ENCODE results near the gene SZRD1.

The SZRD1 gene

GRCh38 chr1:16440131-16440469 lies 73.1 kb downstream of the SZRD1 start:
- DNase-seq (ENCODE audit: low read depth in 2 of 2): no peak

DNA sequence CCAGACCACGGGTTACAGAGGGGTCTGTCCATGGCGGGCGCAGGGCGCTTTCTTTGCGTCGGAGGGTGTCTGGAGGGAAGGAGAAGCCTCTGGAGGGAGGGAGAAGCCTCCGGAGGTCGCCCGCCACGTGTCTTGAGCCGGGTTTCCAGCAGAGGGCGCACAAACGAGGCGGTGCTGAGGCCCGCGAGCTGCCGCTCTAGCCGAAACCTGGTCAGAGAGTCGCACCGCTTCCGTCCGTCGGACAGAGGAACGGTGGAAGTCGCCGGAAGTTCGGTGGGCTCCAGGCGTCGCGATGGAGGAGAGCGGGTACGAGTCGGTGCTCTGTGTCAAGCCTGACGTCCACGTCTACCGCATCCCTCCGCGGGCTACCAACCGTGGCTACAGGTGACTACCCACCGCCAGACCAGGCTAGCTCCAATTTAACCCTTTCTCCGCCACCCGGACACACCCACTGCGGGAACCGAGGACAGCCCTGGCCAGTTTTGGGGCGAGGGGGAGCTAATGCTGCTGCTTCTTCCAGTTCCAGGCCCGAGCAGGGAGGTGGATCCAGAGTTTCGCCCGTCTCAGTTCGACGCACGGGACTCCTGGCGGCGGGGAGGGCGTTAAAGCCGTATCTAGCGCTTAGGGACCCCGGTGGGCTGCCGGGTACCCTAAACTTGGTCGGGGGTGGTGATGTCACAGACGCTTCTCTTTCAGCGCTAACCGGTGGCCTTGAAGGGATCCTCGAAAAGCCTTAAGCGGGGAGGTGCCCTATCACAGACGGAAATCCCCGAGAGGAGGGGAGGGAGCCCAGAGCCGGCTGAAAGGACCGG lies 73.6 kb downstream of the SZRD1 start, which contains the start of gene NECAP2:
Gene NECAP2, plus strand, starts transcription at position 255 of the 812 bp plus-strand sequence. Its CDS starts 38 bp downstream, at position 293.
- DNase-seq (ENCODE audit: low read depth in 2 of 2): peak; percentile 77 to 78

DNA sequence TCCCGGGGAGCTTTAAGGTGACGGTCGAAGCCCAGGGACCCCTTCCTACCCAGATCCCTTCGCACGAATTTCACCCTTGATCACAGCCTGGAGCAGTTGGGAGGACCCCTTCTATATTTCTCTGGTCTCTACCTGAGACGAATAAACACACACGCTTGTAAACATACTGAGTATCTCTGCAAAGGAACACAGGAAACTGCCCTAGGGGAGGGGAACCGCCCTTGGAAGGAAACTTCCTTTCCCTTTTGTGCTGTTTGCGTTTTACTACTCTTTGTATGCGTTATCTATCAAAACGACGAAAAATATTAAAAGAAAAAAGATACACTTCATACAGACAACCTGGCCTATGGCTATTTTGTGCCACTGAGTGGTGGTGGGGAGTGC lies 74.2 kb downstream of the SZRD1 start:
- no peak for DNase-seq (ENCODE audit: low read depth in 2 of 2)

DNA sequence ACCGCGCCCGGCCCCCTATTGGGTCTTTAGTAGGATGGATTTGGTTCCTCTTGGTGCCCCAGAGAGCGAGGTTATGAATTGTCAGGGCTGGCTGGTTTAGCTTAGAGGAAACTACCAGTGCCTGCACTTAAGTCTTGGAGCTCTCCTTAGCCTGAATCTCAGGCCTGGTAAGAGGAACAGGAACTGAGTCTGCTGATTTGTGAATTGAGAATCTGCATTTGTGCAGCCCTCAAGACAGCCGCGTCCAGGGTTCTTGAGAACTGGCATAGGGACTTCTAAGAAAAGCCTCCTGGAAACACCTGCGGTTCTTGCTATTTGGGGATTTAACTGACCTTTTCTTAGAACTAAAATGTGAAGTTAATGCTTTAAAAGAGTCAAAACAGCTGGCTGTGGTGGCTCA lies 75.2 kb downstream of the SZRD1 start:
- DNase-seq (ENCODE audit: low read depth in 2 of 2): no peak

DNA sequence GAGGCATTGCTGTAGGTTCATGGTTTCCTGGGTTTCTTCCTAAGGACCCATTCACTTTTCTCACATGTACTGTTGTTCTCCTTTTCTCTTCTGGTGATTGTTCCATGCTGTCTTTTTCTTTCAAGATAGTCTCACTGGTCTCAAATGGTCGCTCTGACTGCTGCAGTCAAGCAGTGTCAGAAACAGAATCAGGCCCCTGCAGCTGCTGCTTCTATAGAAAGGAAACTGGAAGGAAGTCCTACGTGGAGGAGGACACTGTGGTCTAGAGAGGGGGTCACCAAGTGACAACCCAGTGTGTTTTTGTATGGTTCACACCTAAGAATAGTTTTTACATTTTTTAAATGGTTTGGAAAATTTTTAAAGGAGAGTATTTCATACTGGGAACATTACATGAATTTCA lies 75.9 kb downstream of the SZRD1 start:
- no peak for DNase-seq (ENCODE audit: low read depth in 2 of 2)

- DNase-seq (ENCODE audit: low read depth in 2 of 2): no peak
Observed at GRCh38 chr1:16443975-16444770, 77.1 kb downstream of the SZRD1 start.

DNA sequence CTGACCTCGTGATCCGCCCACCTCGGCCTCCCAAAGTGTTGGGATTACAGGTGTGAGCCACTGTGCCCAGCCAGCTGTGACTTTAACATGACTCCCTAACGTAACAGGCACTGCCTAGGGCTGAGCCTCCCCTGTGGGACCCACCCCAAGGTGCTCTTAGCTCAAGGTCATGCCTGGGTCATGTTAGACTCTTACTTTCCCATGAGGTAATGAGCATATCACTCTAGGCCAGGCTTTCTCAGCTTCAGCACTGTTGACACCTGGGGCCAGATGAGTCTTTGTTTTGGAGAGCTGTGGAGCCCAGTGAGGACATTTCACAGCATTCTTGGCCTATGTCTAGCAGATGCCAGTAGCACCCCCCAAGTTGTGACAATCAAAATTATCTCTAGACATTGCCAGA lies 78.0 kb downstream of the SZRD1 start:
- no peak for DNase-seq (ENCODE audit: low read depth in 2 of 2)

GRCh38 chr1:16446116-16446515 lies 79.1 kb downstream of the SZRD1 start:
- DNase-seq (ENCODE audit: low read depth in 2 of 2): no peak

DNA sequence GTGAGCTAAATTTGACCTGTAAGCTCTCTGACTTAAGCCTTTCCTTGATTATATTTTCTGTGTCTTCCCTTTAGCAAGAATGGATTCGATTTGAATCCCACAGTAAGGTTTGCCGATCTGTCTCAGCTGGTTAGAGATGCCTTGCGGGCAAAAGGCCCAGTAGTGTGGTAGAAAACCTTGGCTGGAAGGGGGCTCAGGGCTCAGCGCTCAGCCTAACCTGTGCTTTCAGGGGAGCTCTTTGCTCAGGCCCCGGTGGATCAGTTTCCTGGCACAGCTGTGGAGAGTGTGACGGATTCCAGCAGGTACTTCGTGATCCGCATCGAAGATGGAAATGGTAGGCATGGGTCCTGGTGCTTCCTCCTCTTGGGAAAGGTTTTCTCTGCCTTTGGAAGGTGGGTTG lies 80.6 kb downstream of the SZRD1 start:
- no peak for DNase-seq (ENCODE audit: low read depth in 2 of 2)

Data from fibroblast of skin of left quadriceps (primary cell).